A204.1 (cell line): ENCODE results near the gene P4HA1.

ENCODE experiments used
- FAIRE-seq: peaks from 2 replicates; lab custom pipeline; 2012; peaks lifted over from hg19 to GRCh38; lab: Jason Lieb, UNC

Gene P4HA1

DNA sequence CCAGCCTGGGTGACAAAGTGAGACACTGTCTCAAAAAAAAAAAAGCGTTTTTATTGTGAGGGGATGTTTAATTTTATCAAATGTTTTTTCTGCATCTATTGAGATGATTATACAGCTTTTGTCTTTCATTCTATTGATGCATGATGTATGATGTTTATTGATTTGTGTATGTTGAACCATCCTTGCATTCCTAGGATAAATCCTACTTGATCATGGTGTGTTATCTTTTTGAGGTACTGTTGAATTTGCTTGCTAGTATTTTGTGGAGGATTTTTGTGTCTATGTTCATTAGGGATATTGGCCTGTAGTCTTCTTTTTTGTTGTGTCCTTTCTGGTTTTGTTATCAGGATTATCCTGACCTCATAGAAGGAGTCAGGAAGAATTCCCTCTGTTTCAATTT, 119.8 kb downstream of the P4HA1 start:
- FAIRE-seq: no peak
